ENCODE data around the gene MEF2C.
"Not testable (repeated sequence)": the region's sequence is repeated elsewhere in the genome, so short reads cannot be mapped to it uniquely, and the experiment has no call there.

Gene MEF2C

DNA sequence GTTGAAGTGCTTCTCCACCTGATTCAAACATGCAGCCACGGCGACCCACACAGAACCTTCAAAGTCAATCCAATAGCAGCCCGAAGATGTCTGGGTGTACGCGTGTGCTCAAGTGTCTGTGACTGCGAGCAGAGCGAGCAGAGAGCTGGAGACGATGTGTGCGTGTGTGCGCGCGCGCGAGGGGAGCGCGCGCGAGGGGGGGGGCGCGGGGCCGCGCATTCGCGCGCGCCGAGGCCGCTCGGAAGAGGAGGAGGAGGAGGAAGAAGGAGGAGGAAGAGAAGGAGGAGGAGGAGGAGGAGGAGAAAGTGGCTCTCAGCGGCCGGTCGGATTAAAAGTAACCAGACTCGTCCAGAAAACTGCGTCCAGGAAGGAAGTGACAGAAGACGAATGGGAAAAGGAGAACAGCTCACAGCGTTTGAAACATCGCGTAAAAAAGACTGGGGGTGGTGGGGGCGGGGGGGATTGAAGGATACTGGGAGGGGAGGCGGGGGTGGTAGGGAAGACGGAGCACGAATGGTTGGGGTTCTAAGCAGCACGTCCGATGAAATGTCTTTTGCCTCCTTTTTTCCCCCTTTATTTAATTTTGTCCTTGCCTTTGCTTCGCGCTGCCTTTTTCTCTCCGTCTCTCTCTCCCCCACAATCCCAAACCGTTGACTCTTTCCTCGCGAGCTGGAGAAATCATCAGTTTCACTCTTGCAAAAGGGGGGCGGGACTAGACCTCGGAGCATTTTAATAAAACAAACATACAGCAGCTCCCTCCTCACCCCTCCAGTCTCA lies at the start of gene MEF2C:
Gene MEF2C (minus strand): TSS at position 126 of the 777 bp plus-strand sequence. CDS start 59,396 bp downstream, outside the sequence.
- H3K4me3 ChIP-seq (ENCODE audit: low read depth, low read length): peak within 1 kb of the TSS; percentile 70
- DNase-seq (ENCODE audit: low read depth): peak; percentile 60

DNA sequence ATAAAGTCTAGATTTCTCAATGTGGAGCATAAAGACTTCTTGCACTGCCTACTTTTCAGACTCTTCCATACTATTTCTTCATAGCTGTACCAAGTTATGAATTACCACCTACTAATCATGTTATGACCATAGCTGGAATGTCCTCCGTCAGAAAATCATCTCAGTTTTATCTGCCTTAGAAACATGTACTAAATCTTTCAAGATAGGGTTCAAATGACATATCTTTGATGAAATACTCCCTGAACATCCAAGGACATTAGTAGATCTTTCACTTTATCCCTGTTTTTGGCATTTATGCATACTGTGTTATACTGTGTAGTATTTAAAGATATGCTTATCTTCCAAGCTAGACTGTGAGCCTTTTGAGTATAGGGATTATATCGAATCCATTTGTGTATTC lies 49.6 kb upstream of the MEF2C start:
- no peak overlapping the region for H3K4me3 ChIP-seq (ENCODE audit: low read depth, low read length)
- DNase-seq (ENCODE audit: low read depth): no peak

GRCh38 chr5:88930335-88930734 lies 47.4 kb upstream of the MEF2C start:
- DNase-seq (ENCODE audit: low read depth): no peak
- no peak overlapping the region for H3K4me3 ChIP-seq (ENCODE audit: low read depth, low read length)

- H3K4me3 ChIP-seq (ENCODE audit: low read depth, low read length): no peak overlapping the region
- DNase-seq (ENCODE audit: low read depth): no peak
Measured at GRCh38 chr5:88929385-88929784, 46.4 kb upstream of the MEF2C start.

- no peak overlapping the region for H3K4me3 ChIP-seq (ENCODE audit: low read depth, low read length)
- DNase-seq (ENCODE audit: low read depth): no peak
Measured at GRCh38 chr5:88926774-88927173, 43.8 kb upstream of the MEF2C start.

GRCh38 chr5:88925692-88926490 lies 42.9 kb upstream of the MEF2C start:
- H3K4me3 ChIP-seq (ENCODE audit: low read depth, low read length): no peak overlapping the region
- no peak for DNase-seq (ENCODE audit: low read depth)

DNA sequence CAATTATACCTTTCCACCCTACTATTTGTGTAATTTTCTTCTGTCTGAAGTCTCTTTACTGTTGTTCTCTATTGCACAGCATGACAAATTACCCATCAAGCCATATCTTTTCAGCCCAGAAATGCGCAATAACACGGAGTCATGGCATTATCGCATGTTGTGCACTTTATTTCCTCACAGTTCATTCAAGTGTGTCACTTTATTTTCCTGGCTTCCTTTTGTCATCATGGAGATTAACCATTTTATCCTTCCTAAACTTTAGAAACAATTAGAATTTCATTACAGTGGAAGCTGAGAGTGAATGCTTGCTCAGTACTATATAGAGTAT lies 41.3 kb upstream of the MEF2C start:
- no peak for DNase-seq (ENCODE audit: low read depth)
- no peak overlapping the region for H3K4me3 ChIP-seq (ENCODE audit: low read depth, low read length)

GRCh38 chr5:88923623-88924329 lies 40.8 kb upstream of the MEF2C start:
- DNase-seq (ENCODE audit: low read depth): no peak
- H3K4me3 ChIP-seq (ENCODE audit: low read depth, low read length): no peak overlapping the region

DNA sequence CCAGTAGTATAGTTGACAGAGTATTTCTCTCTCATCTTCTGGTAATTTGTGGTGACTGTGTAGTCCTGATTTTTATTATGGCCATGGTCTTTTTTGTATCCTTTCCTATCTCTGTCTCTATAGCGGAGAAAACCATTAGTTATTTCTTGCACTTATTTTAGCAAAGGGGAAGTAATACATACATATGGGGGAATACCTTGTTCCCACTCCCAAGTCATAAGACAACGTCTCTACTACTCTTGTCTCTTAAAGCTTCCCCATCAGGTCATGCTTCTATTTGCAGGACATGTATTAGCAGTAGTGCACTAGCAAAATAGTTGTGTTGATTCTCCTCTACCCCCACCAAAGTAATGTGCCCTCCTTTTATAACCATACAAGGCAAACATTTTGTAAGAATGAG lies 29.8 kb upstream of the MEF2C start:
- H3K4me3 ChIP-seq (ENCODE audit: low read depth, low read length); DNase-seq (ENCODE audit: low read depth): not testable (repeated sequence)

DNA sequence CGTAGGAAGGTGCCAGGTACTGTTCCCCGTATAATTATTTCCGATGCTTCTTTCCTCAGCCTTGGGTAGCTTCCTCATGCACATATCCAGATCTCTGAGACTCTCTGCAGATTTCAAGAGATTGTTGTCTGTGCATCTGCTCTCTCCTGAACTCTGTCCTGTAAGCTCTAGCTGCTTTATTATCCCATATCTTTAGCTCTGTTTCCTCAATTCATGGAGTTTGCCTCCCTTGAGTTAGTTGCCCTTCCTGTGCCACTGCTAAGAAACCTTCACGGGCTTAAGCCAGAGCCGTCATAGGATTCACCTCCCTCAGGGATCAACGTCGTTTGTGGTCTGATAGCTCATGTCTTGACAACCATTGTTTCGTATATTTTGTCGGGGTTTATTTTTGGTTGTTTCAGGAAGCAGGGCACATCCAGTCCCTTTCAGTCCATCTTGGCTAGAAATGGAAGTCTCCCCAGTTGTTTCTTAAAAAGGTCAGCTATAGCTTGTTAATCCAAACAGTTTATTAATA lies 28.1 kb upstream of the MEF2C start:
- H3K4me3 ChIP-seq (ENCODE audit: low read depth, low read length); DNase-seq (ENCODE audit: low read depth): not testable (repeated sequence)

GRCh38 chr5:88904478-88904877 lies 21.5 kb upstream of the MEF2C start:
- H3K4me3 ChIP-seq (ENCODE audit: low read depth, low read length); DNase-seq (ENCODE audit: low read depth): not testable (repeated sequence)

GRCh38 chr5:88903966-88904365 lies 21.0 kb upstream of the MEF2C start:
- H3K4me3 ChIP-seq (ENCODE audit: low read depth, low read length); DNase-seq (ENCODE audit: low read depth): not testable (repeated sequence)

DNA sequence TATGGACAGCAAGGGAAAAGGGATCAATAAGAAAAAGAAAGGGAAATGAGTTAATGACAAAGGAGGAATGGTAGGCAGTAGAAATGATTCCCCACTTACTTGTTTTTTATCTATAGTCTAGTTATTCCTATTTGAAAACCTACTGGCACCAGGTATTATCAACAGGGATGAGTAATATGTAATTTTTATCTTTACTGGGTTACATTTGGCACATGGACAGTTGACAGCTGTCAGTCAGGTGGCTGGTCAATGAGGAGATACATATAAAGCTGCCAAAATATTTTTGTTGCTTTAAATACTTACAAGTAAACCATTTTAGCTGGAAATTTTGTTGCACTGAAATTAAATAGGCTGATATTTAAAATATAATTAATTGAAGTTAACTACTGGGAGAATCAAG lies 18.1 kb upstream of the MEF2C start:
- DNase-seq (ENCODE audit: low read depth); H3K4me3 ChIP-seq (ENCODE audit: low read depth, low read length): not testable (repeated sequence)

DNA sequence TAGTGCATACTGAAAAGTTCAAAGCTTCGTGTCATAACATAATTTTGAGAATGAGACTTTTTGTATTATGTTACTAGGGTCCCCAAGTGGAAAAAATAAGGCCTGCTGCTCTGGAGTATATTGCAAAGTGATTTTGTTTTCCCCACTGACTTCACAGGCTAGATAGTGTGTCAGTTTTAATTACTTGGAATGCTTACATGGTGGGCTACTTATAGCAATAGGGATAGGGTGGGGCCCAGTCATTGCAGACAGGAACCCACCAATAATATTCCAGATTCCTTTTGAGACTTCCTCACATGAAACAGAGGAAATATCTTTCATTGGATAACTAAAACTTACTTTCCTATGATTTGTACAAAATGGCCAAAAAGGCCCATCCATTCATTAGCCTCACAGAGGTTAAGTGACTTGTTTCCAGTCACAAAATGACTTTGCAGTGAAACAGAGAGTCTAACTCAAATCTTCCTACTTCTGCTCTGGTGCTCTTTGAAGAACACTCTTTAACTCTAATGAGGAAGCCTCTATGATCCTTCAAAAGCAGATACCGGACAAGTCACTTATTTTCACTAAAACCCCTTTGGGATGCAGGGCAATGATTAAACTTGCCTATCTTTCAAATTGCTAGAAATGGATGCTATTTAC lies 16.2 kb upstream of the MEF2C start:
- H3K4me3 ChIP-seq (ENCODE audit: low read depth, low read length): no peak overlapping the region
- no peak for DNase-seq (ENCODE audit: low read depth)

GRCh38 chr5:88897748-88898147 lies 14.8 kb upstream of the MEF2C start:
- DNase-seq (ENCODE audit: low read depth): no peak
- no peak overlapping the region for H3K4me3 ChIP-seq (ENCODE audit: low read depth, low read length)

DNA sequence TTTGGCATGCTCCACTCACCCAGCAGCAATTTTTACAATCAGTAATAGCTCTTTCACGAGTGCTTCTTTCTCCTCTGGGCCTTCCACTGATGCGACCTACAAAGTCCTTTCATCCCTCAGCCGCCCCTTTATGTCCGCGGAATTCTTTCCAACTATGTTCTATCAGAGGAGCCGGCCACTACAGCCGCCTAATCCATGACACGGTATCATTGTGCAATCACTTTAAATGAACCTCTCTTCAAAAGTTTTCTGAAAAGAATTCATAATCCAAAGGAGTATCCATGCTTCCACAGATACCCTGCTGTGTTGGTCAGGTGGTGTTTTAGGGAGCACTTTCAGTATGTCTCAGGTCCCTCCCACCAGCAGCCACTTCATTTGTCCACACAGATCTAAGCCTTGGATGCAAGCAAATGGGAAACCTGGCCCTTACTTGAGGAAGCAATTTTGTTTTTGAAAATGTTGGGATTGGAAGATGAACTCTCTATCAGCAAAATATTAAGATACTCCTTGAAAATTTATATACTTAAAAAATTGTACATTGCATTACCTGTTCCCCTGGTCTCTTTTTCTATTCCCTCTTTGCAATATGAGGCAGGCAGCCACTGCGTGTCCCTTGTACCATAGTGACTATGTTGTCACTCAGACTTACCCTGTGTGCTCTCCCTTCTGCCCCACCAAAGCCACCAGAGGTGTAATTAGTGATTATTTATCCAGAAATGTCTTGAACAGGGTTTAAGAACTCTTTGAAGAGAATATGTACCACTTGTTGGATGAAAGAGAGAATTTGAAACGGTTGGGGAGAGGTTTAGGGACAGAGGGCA lies 12.9 kb upstream of the MEF2C start:
- H3K4me3 ChIP-seq (ENCODE audit: low read depth, low read length): no peak overlapping the region
- no peak for DNase-seq (ENCODE audit: low read depth)

- no peak overlapping the region for H3K4me3 ChIP-seq (ENCODE audit: low read depth, low read length)
- DNase-seq (ENCODE audit: low read depth): no peak
Measured at GRCh38 chr5:88892669-88893068, 9.7 kb upstream of the MEF2C start.

DNA sequence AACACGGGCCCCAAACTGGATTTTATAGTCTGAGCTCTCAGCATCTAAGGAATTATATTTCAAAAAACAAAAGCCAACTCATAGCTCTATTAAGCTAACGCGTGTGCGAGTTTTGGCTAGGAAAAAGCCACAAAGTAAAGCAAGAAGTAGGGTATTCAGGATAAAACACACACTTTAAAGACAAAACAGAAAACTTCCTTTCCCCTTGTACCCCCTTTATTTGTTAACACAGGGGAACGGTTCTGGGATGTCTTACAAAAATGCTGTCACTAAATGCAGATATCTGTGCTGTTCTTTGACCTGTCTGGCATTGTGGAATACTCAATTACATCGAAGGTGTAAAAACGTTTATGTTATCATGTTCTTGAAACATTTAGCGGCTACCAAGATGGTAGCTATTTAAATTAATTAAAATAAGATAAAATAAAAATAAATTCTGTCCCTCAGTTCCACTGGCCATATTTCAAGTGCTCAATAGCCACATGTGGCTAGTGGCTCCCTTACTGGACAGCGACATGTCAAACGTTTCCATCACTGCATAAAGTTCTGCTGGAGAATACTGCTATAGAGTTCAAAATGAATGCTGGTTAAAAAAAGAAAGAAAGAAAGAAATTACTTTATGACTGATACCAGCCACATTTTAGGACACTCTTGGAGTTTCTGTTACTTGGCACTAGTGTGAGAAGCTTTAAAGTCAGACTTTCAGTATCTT lies 7.2 kb upstream of the MEF2C start:
- no peak for DNase-seq (ENCODE audit: low read depth)
- peak overlapping the region; percentile 61 for H3K4me3 ChIP-seq (ENCODE audit: low read depth, low read length)

Measured in skeletal muscle cell (primary cell).